GM21786 (cell line): ENCODE data around the gene JMJD6.
"Not testable (repeated sequence)": the region's sequence is repeated elsewhere in the genome, so short reads cannot be mapped to it uniquely, and the experiment has no call there.

ENCODE experiments used
- ATAC-seq: cut with Tn5 transposase; IDR thresholded peaks from one replicate; pipeline ENCODE4 v1.9.1; 2021; ENCODE audit not compliant: unreplicated experiment

The JMJD6 gene

DNA sequence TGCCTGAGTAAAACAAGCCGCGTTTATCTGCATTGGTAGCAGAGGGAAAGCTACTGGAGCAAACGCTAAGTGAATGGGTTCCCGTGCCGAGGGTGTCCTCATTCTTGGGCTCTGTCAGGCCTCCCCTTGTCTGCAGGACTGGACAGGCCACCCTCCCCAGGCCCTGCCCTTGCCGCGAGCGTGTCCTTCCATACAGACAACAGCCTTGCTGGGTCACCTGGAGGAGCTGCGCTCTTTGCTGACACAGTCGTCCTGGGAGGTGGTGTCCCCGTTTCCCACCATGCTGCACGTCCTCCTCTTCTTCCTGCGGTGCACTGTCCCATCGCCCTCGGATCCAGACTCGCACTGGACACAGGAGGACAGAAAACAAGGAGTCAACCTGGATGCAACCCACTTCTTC is 7.9 kb downstream of the JMJD6 start:
- ATAC-seq, result no peak

- no peak for ATAC-seq
Measured at GRCh38 chr17:76716839-76717215, 9.6 kb downstream of the JMJD6 start.

DNA sequence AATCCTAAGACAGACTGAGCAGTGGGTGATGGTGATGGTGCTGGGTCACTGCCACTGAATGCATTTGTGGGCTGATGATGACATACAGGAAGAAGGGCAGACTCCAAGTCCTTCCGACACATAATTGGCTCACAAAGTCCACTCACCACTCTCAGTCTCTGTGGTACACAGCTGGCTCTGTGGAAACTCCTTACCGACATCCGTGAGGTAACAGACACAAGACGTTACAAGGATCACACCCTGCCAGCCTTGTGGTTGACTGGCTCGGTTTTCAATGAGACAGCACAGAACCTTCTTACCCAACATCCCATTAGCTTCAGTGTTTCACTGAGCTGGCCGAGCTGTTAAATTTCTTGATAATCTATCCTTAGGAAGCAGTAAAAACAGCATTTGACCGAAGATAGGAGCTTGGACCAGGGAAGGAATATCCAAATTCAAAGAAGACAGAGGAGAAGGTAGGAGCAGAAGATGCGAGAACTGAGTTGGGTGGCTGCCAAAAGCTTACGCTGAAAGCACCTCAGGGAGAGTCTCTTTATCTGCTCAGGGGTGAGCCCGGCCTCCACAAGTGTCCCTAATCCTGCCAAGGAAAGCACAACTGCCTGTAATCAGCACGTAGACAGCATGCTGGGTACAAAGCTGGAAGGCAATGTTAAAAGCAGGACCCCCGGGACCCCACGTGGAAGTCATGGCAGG is 10.1 kb downstream of the JMJD6 start:
- ATAC-seq, result no peak

- ATAC-seq, result no peak
Measured at GRCh38 chr17:76715496-76715830, 10.9 kb downstream of the JMJD6 start.

GRCh38 chr17:76714822-76715495 is 11.4 kb downstream of the JMJD6 start:
- no peak for ATAC-seq

- no peak for ATAC-seq
Measured at GRCh38 chr17:76714336-76714735, 12.1 kb downstream of the JMJD6 start.

DNA sequence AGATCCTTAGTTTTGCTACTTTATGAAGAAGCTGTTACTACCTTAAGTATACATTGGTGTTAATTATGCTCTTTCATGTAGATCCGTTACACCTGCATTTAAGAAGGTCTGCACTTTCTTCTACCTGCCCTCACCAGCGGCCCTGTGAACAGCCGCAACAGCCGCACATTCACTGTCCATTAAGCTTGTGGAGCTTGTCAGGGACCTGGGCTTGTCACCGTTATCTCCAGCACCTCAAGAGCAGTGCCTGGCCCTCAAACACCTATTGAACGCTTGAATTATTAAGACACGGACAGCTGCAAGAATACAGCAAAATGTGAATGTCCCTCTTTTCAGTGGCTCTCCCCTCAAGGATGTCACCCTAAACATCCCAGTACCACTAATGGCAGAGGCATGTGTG is 12.6 kb downstream of the JMJD6 start:
- no peak for ATAC-seq

DNA sequence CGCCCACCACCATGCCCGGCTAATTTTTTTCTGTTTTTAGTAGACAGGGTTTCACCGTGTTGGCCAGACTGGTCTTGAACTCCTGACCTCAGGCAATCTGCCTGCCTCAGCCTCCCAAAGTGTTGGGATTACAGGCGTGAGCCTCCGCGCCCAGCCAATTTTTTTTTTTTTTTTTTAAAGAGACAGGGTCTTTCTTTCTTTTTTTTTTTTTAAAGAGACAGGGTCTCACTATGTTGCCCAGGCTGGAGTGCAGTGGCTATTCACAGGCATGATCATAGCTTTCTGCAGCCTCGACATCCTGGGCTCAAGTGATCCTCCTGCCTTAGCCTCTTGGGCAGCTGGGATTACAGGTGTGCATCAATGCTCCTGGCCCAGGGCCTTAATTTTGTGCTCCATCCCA is 14.1 kb downstream of the JMJD6 start:
- ATAC-seq, result not testable (repeated sequence)

GRCh38 chr17:76710863-76711611 is 15.4 kb downstream of the JMJD6 start, which contains the start of gene MXRA7:
Gene MXRA7, minus strand, starts transcription at chr17:76710965. Its CDS starts 19 bp downstream, at chr17:76710946.
- no peak for ATAC-seq

- not testable (repeated sequence) for ATAC-seq
Measured at GRCh38 chr17:76709951-76710862, 16.2 kb downstream of the JMJD6 start.

GRCh38 chr17:76709077-76709950 is 17.1 kb downstream of the JMJD6 start:
- ATAC-seq, result no peak

- no peak for ATAC-seq
Measured at GRCh38 chr17:76707985-76708807, 18.2 kb downstream of the JMJD6 start.

DNA sequence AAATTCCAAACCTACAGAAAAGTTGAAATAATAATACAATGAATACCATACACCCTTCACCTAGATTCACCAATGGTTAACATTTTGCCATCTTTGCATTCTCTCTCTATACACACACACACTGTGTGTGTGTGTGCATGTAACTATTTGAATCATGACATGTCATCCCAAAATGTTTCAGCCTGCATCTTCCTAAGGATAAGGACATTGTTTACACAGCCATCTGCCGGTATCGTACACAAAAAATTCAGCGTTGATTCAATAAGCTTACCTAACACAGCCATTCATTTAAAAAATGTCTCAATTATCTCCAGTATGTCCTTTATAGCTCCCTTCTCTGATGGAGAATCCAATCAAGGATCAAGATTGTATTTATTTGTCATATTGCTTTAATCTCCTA is 19.6 kb downstream of the JMJD6 start:
- no peak for ATAC-seq

DNA sequence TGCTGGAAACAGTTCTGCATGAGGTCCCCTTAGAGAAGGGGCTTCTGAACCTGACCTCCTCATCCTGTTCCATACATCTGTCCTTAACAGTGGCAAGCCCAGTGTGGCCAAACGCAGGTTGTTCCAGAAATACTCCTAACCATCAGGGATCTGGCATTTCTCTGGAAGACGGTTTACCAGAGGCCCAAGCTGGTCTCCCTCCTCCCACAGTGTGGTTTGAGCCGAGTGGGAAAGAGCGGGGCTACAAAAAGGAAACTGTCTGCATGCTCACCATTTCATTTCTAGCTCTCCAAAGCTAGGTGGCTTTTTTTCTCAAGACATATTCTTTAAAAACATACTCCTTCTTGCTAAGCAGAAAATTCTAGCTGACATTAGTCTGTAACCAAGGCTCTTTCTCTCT is 21.6 kb downstream of the JMJD6 start:
- no peak for ATAC-seq

DNA sequence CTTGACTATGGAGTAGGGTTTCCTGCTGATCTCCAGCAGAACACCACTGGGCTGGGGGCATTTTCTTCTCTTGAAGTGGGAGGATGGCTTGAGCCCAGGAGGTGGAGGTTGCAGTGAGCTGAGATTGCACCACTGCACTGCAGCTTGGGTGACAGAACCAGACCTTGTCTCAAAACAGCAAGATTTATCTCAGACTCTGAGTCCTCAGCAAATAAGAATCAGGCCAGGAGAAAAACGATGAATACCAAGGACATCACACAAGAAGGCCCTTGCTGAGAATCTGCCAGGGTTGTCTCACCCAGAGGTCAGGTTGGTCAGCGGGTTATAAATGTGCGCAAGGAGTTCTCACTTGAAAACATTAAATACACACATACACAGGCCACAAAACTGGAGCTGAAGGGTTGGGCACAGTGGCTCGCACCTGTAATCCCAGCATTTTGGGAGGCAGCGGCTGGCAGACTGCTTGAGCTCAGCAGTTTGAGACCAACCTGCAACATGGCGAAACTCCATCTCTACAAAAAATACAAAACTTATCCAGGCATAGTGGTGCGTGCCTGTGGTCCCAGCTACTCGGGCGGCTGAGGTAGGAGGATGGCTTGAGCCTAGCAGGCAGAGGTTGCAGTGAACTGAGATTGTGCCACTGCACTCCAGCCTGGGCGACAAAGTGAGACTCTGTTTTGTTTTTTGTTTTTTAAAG is 23.3 kb downstream of the JMJD6 start:
- no peak for ATAC-seq

DNA sequence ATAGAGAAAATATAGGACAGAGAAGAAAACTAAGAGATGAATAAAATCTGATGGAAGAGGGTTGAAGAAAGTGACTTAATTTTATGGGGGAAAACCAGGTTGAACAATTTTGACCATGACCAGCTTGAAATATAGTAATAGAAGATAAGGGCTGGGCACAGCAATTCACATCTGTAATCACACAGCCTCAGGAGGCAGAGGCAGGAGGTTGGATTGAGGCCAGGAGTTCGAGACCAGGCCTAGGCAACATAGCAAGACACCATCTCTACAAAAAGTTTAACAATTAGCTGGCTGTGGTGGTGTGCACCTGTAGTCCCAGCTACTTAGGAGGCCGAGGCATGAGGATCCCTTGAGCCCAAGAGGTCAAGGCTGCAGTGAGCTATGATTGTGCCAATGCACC is 24.3 kb downstream of the JMJD6 start:
- ATAC-seq, result no peak

DNA sequence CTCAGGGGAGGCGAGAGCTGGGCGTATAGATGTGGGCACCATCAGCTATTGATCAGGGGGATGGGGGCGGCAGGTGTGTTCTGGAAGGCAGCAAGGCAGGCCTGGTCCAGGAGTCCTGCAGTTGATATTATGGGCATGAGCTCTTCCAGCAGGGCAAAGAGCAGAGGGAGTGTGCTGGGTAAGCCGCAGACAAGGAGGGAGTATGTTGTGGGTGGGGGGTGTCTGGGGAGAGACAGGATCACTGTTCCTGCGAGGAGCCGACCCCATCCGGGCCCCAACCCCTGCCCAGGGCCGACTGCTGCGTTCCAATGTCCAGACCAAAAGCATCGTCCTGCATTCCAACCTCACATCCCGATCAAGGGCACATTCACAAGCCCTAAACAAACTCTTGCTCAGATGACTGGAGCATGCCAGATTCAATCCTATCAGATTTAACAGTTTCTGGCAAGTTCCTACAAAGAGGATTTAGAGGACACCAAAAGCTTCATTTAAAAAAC is 24.9 kb downstream of the JMJD6 start:
- ATAC-seq, result no peak
